SU-DHL-6 (cell line): ENCODE data around the gene HIPK2.

ENCODE experiments used
- H2AFZ ChIP-seq: fragments of 200-600 bp; sonication (generic); 2 replicates; pipeline ENCODE4 v1.6.1; 2014; ENCODE audit warnings: low read depth, mild to moderate bottlenecking, moderate library complexity, mixed read lengths, antibody characterized with exemption, low read length; ENCODE audit not compliant: severe bottlenecking
- H3F3A ChIP-seq: fragments of 200-600 bp; shearing (Covaris generic); 2 replicates; pipeline ENCODE4 v1.6.0; 2016; ENCODE audit warnings: antibody characterized with exemption, mild to moderate bottlenecking; ENCODE audit not compliant: insufficient read depth
- H3K27ac ChIP-seq: fragments of 200-600 bp; sonication (generic); 2 replicates; pipeline ENCODE4 v1.5.1; 2016; ENCODE audit warnings: low read depth, mild to moderate bottlenecking, low read length, moderate library complexity, mixed read lengths
- H3K27me3 ChIP-seq: fragments of 200-600 bp; sonication (generic), shearing (Covaris generic); 2 replicates; pipeline ENCODE4 v1.6.0; 2014; ENCODE audit warnings: mild to moderate bottlenecking, low read length
- H3K36me3 ChIP-seq: fragments of 200-600 bp; sonication (generic); 2 replicates; pipeline ENCODE4 v1.6.1; 2014; ENCODE audit warnings: mild to moderate bottlenecking, low read length, mixed read lengths
- H3K4me2 ChIP-seq: fragments of 300-600, 200-600 bp; shearing (Covaris generic), sonication (generic); 2 replicates; pipeline ENCODE4 v1.6.0; 2014; ENCODE audit warnings: low read length, low read depth, mild to moderate bottlenecking; ENCODE audit not compliant: poor library complexity, severe bottlenecking
- H3K4me3 ChIP-seq: fragments of 200-600 bp; sonication (generic); 2 replicates; pipeline ENCODE4 v1.5.1; 2014; ENCODE audit warnings: antibody characterized with exemption, low read length, mild to moderate bottlenecking, mixed read lengths; ENCODE audit not compliant: insufficient read depth, poor library complexity, severe bottlenecking
- H3K79me2 ChIP-seq: fragments of 200-600 bp; sonication (generic); 2 replicates; pipeline ENCODE4 v1.6.1; 2014; ENCODE audit warnings: mild to moderate bottlenecking, low read length, moderate library complexity; ENCODE audit not compliant: insufficient read depth
- H3K9ac ChIP-seq: fragments of 200-600 bp; sonication (generic); 2 replicates; pipeline ENCODE4 v1.7.0; 2014; ENCODE audit warnings: mild to moderate bottlenecking, low read length
- H3K9me2 ChIP-seq: fragments of 200-600 bp; sonication (generic); replicated peaks from 2 replicates; pipeline ENCODE4 v1.6.1; 2014; ENCODE audit warnings: low read length; ENCODE audit not compliant: insufficient read depth
- H3K9me3 ChIP-seq: fragments of 200-600 bp; sonication (generic); 2 replicates; pipeline ENCODE4 v1.6.1; 2014; ENCODE audit warnings: low read length, mixed read lengths; ENCODE audit not compliant: insufficient read depth
- H4K20me1 ChIP-seq: fragments of 200-600 bp; sonication (generic); 2 replicates; pipeline ENCODE4 v1.6.1; 2014; ENCODE audit warnings: low read depth, mild to moderate bottlenecking, antibody characterized with exemption, low read length, moderate library complexity, mixed read lengths
- EZH2phosphoT487 ChIP-seq: fragments of 200-600 bp; sonication (generic), shearing (Covaris generic); conservative IDR thresholded peaks from 2 replicates; pipeline ENCODE4 v1.6.1; 2018; ENCODE audit warnings: mild to moderate bottlenecking, antibody characterized with exemption, low read length, moderate library complexity, mixed read lengths
- TF ChIP-seq, protein P1 (sequence below): fragments of 200-600 bp; sonication (generic); IDR thresholded peaks from one replicate; pipeline ENCODE4 v1.5.1; 2017; ENCODE audit warnings: antibody characterized with exemption, mild to moderate bottlenecking, low read length, moderate library complexity; ENCODE audit not compliant: insufficient read depth, poor library complexity, severe bottlenecking

HIPK2 gene

DNA sequence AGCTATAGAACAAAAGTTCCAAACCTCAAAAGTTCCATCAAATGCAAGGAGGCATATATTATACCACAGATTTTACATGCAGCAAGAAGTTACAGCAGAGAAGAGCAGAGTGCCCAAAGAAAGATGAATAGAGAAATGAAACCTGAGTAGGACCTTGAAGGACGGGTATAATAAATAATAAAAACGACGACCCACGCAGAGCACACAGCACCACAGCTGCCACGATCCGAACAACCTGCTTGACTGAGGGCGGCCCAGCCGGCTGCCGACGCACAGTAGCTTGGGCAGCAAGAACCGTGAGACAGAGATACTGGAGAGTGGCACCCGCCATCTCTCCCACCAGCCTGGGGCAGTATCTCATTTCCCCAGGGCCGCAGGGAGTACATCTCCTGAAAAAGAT is 79.0 kb downstream of the HIPK2 start:
- Histone ChIP-seq H3K36me3 (no peaks in the 10 kb centered on the region), H3K27ac (no peak overlapping the region), H3K79me2 (no peaks in the 10 kb centered on the region), H3K9me2 (no peaks in the 10 kb centered on the region), H4K20me1 (no peaks in the 10 kb centered on the region), H2AFZ (no peak overlapping the region), H3F3A (no peaks in the 10 kb centered on the region), H3K9ac (no peak overlapping the region), H3K27me3 (no peaks in the 10 kb centered on the region), H3K9me3 (no peaks in the 10 kb centered on the region), H3K4me3 (no peak overlapping the region), H3K4me2 (no peak overlapping the region)
- TF ChIP-seq, protein P1, sequence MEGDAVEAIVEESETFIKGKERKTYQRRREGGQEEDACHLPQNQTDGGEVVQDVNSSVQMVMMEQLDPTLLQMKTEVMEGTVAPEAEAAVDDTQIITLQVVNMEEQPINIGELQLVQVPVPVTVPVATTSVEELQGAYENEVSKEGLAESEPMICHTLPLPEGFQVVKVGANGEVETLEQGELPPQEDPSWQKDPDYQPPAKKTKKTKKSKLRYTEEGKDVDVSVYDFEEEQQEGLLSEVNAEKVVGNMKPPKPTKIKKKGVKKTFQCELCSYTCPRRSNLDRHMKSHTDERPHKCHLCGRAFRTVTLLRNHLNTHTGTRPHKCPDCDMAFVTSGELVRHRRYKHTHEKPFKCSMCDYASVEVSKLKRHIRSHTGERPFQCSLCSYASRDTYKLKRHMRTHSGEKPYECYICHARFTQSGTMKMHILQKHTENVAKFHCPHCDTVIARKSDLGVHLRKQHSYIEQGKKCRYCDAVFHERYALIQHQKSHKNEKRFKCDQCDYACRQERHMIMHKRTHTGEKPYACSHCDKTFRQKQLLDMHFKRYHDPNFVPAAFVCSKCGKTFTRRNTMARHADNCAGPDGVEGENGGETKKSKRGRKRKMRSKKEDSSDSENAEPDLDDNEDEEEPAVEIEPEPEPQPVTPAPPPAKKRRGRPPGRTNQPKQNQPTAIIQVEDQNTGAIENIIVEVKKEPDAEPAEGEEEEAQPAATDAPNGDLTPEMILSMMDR: no peak

DNA sequence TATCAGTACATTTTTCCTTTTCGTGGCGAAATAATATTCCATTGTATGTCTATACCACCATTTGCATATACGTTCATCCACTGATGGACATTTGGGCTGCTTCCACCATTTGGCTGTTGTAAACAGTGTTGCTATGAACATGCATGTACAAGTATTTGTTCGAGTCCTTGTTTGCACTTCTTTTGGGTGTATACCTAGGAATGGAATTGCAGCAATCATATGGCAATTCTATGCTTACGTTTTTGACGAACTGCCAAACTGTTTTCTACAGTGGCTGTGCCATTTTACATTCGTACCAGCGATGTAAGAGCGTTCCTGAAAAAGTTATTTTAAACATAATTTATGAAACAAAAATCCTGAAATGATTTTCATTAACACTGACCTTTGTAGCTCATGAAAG is 79.5 kb downstream of the HIPK2 start:
- TF ChIP-seq, protein P1: no peak
- TF ChIP-seq EZH2phosphoT487: no peak
- H3K4me3 ChIP-seq: no peak overlapping the region
- no peaks in the 10 kb centered on the region for H3K9me3 ChIP-seq
- no peak overlapping the region for H3K27ac ChIP-seq
- no peaks in the 10 kb centered on the region for H3K27me3 ChIP-seq
- H3K9ac ChIP-seq: no peak overlapping the region
- no peaks in the 10 kb centered on the region for H3K9me2 ChIP-seq
- no peaks in the 10 kb centered on the region for H3K36me3 ChIP-seq
- no peaks in the 10 kb centered on the region for H3F3A ChIP-seq
- no peak overlapping the region for H3K4me2 ChIP-seq
- H2AFZ ChIP-seq: no peak overlapping the region
- H3K79me2 ChIP-seq: no peaks in the 10 kb centered on the region
- no peaks in the 10 kb centered on the region for H4K20me1 ChIP-seq

DNA sequence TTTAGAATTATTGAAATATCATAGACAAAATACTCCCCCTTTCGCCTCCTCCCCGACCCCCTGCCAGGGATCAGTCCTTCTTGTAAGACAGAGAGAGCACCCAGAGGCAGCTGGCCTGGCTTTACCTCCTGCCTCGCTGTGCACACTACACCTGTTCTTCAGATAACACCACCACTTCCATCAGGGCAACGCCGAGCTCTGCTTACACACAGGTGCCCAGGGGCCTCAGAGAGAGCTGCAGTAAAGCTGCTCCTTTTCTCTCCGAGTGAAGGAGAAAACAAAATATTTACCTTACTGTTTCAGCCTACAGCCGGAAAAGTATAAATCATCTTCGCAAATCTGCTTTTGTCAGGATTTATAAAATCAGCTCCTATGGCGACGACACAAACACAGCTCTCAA is 80.7 kb downstream of the HIPK2 start:
- no peaks in the 10 kb centered on the region for H3K36me3 ChIP-seq
- no peak overlapping the region for H3K27ac ChIP-seq
- no peaks in the 10 kb centered on the region for H3K27me3 ChIP-seq
- H3K9me3 ChIP-seq: no peaks in the 10 kb centered on the region
- TF ChIP-seq EZH2phosphoT487: no peak
- TF ChIP-seq, protein P1: no peak
- no peak overlapping the region for H3K9ac ChIP-seq
- H3K79me2 ChIP-seq: no peaks in the 10 kb centered on the region
- H2AFZ ChIP-seq: no peak overlapping the region
- H4K20me1 ChIP-seq: no peaks in the 10 kb centered on the region
- no peaks in the 10 kb centered on the region for H3F3A ChIP-seq
- H3K4me2 ChIP-seq: no peak overlapping the region
- no peaks in the 10 kb centered on the region for H3K9me2 ChIP-seq
- no peak overlapping the region for H3K4me3 ChIP-seq

DNA sequence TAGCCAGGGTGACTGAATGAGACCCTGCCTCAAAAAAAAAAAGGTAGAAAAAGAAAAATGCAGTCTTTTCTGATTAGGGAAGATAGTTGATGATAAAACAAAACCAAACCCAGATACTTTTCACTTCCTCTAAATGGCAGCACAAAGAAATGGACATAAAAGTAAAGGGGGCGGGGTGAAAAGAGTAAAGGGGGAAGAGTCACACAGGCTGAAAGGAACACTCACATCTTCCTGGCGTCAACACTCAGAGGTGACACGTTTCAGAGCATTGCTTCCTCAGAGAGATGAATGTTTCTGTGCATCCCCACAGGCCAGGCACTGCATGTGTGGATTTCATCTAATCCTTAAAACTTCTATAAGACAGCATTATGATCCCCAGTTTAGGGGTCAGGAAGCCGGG is 81.2 kb downstream of the HIPK2 start:
- no peaks in the 10 kb centered on the region for H3K79me2 ChIP-seq
- no peaks in the 10 kb centered on the region for H3F3A ChIP-seq
- no peak overlapping the region for H2AFZ ChIP-seq
- H4K20me1 ChIP-seq: no peaks in the 10 kb centered on the region
- no peak overlapping the region for H3K9ac ChIP-seq
- H3K9me3 ChIP-seq: no peaks in the 10 kb centered on the region
- no peaks in the 10 kb centered on the region for H3K9me2 ChIP-seq
- no peak overlapping the region for H3K27ac ChIP-seq
- no peaks in the 10 kb centered on the region for H3K27me3 ChIP-seq
- no peak overlapping the region for H3K4me3 ChIP-seq
- H3K36me3 ChIP-seq: no peaks in the 10 kb centered on the region
- H3K4me2 ChIP-seq: no peak overlapping the region
- TF ChIP-seq EZH2phosphoT487: no peak
- TF ChIP-seq, protein P1: no peak
